H1 (cell line): ENCODE measurements around the gene CALM1. TPM values are rescaled to one million over a fixed set of nuclear protein-coding genes. Genes with fewer than 3 reads are reported as not detected.

Experiments
- CTCF ChIA-PET: fragments of 300-600 bp; sonication (Branson Sonifier 250); formaldehyde crosslinking; loops from one replicate; lab custom pipeline; 2021; ENCODE audit not compliant: partially characterized antibody; lab: Charles Lee
- POLR2A ChIA-PET: fragments of 300-600 bp; sonication (Branson Sonifier 250); formaldehyde crosslinking; loops from one replicate; lab custom pipeline; 2021; ENCODE audit warnings: inconsistent platforms; ENCODE audit not compliant: partially characterized antibody; lab: Charles Lee
- DNase-seq, 2 experiments: peaks; one replicate each; pipeline versions ENCODE4 v3.0.0 to v3.0.0-alpha.2; 2010 to 2022; ENCODE audit warnings: low spot score in 2 of 2, low read depth in 1 of 2, mixed read lengths in 1 of 2
- FAIRE-seq: peaks from 2 replicates; lab custom pipeline; 2011; peaks lifted over from hg19 to GRCh38; lab: Jason Lieb, UNC
- H2AFZ ChIP-seq: 2 replicates; pipeline ENCODE4 v1.8.1; 2012; ENCODE audit warnings: low read length, inconsistent platforms
- H2AK5ac ChIP-seq: 2 replicates; pipeline ENCODE4 v1.6.1; 2013; ENCODE audit warnings: low read depth, low read length
- H2BK120ac ChIP-seq: replicated peaks from 2 replicates; pipeline ENCODE3; 2013; ENCODE audit warnings: low read depth, low read length, inconsistent platforms
- H2BK12ac ChIP-seq: 2 replicates; pipeline ENCODE4 v1.6.1; 2013; ENCODE audit warnings: low read depth, low read length
- H2BK15ac ChIP-seq: 2 replicates; pipeline ENCODE4 v1.6.1; 2013; ENCODE audit warnings: low read length
- H2BK20ac ChIP-seq: 2 replicates; pipeline ENCODE4 v1.6.1; 2013; ENCODE audit warnings: low read length
- H2BK5ac ChIP-seq: 2 replicates; pipeline ENCODE4 v1.6.1; 2013; ENCODE audit warnings: low read depth, low read length
- H3K14ac ChIP-seq: 2 replicates; pipeline ENCODE4 v1.6.1; 2013; ENCODE audit warnings: inconsistent platforms; ENCODE audit not compliant: insufficient read length
- H3K18ac ChIP-seq: 2 replicates; pipeline ENCODE4 v1.6.1; 2013; ENCODE audit warnings: low read length; ENCODE audit errors: extremely low read depth
- H3K23ac ChIP-seq: 2 replicates; pipeline ENCODE4 v1.6.1; 2013; ENCODE audit warnings: inconsistent platforms; ENCODE audit not compliant: insufficient read length
- H3K23me2 ChIP-seq: 2 replicates; pipeline ENCODE4 v1.6.1; 2013; ENCODE audit warnings: low read depth, low read length
- H3K27ac ChIP-seq: 2 replicates; pipeline ENCODE4 v1.6.1; 2011; ENCODE audit warnings: low read depth, low read length, inconsistent platforms
- H3K27me3 ChIP-seq, 4 experiments: replicated peaks in 1 of 4; 1 replicate in 1 of 4; 2 replicates in 3 of 4; pipeline versions ENCODE4 v1.6.1 to v1.8.1; 2011 to 2013; ENCODE audit warnings: low read length in 3 of 4, mild to moderate bottlenecking in 3 of 4, inconsistent platforms in 2 of 4, mixed read lengths in 2 of 4, moderate library complexity in 1 of 4; ENCODE audit not compliant: control insufficient read depth in 3 of 4, insufficient read depth in 3 of 4; ENCODE audit errors: extremely low read depth in 1 of 4
- H3K36me3 ChIP-seq, 4 experiments: 2 replicates each; pipeline versions ENCODE4 v1.6.1 to v1.8.1; 2011 to 2013; ENCODE audit warnings: mild to moderate bottlenecking in 4 of 4, low read length in 3 of 4, moderate library complexity in 2 of 4, control low read depth in 1 of 4, inconsistent platforms in 1 of 4; ENCODE audit not compliant: insufficient read depth in 4 of 4, control insufficient read depth in 2 of 4
- H3K4ac ChIP-seq: replicated peaks from 2 replicates; pipeline ENCODE3; 2013; ENCODE audit warnings: low read length, low read depth, mixed read lengths, inconsistent platforms; ENCODE audit not compliant: insufficient read length
- H3K4me1 ChIP-seq, 4 experiments: replicated peaks in 1 of 4; 1 replicate in 1 of 4; 2 replicates in 3 of 4; pipeline versions ENCODE4 v1.6.1 to v1.8.1; 2011 to 2013; ENCODE audit warnings: low read length in 3 of 4, inconsistent platforms in 2 of 4, mixed read lengths in 1 of 4; ENCODE audit not compliant: insufficient read depth in 4 of 4, control insufficient read depth in 3 of 4
- H3K4me2 ChIP-seq, 2 experiments: 2 replicates each; pipeline versions ENCODE4 v1.6.1 to v1.8.1; 2011 to 2013; ENCODE audit warnings: low read depth in 2 of 2, low read length in 2 of 2, control low read depth in 1 of 2, inconsistent platforms in 1 of 2, mild to moderate bottlenecking in 1 of 2; ENCODE audit not compliant: insufficient read depth in 1 of 2
- H3K4me3 ChIP-seq, 4 experiments: fragments of 200-600, 300-600 bp in 1 of 4; sonication (generic), shearing (Covaris generic), sonication (Bioruptor Twin) in 1 of 4; 2 replicates each; pipeline versions ENCODE4 v1.5.1 to v1.8.1; 2011 to 2016; ENCODE audit warnings: low read length in 4 of 4, low read depth in 3 of 4, control low read depth in 2 of 4, inconsistent platforms in 2 of 4, mild to moderate bottlenecking in 2 of 4, mixed read lengths in 1 of 4, moderate library complexity in 1 of 4; ENCODE audit not compliant: insufficient read depth in 2 of 4; ENCODE audit errors: extremely low read depth in 1 of 4
- H3K56ac ChIP-seq: replicated peaks from 2 replicates; pipeline ENCODE3; 2013; ENCODE audit warnings: low read depth, mild to moderate bottlenecking, mixed read lengths, low read length, inconsistent platforms; ENCODE audit not compliant: insufficient read length
- H3K79me1 ChIP-seq: 2 replicates; pipeline ENCODE4 v1.6.1; 2013; ENCODE audit warnings: low read depth, low read length, control low read depth
- H3K79me2 ChIP-seq, 2 experiments: 2 replicates each; pipeline versions ENCODE4 v1.6.1 to v1.8.1; 2012 to 2013; ENCODE audit warnings: low read length in 2 of 2, mild to moderate bottlenecking in 2 of 2, inconsistent platforms in 1 of 2; ENCODE audit not compliant: insufficient read depth in 2 of 2, control insufficient read depth in 1 of 2
- H3K9ac ChIP-seq, 4 experiments: replicated peaks in 1 of 4; 1 replicate in 1 of 4; 2 replicates in 3 of 4; pipeline versions ENCODE4 v1.6.1 to v1.8.1; 2011 to 2013; ENCODE audit warnings: low read depth in 3 of 4, low read length in 3 of 4, control low read depth in 2 of 4, mild to moderate bottlenecking in 2 of 4, moderate library complexity in 2 of 4, inconsistent platforms in 1 of 4; ENCODE audit errors: extremely low read depth in 1 of 4
- H3K9me3 ChIP-seq, 2 experiments: 2 replicates each; pipeline versions ENCODE4 v1.6.1 to v1.8.1; 2012 to 2013; ENCODE audit warnings: mild to moderate bottlenecking in 2 of 2, moderate library complexity in 2 of 2, control low read depth in 1 of 2, inconsistent platforms in 1 of 2, low read depth in 1 of 2, low read length in 1 of 2, mixed read lengths in 1 of 2; ENCODE audit not compliant: insufficient read depth in 2 of 2
- H4K20me1 ChIP-seq, 2 experiments: replicated peaks in 1 of 2; 2 replicates each; pipeline versions ENCODE3 to v1.8.1; 2011 to 2013; ENCODE audit warnings: inconsistent platforms in 2 of 2, low read length in 2 of 2, mild to moderate bottlenecking in 1 of 2; ENCODE audit not compliant: insufficient read depth in 2 of 2, control insufficient read depth in 1 of 2
- H4K5ac ChIP-seq: 2 replicates; pipeline ENCODE4 v1.6.1; 2013; ENCODE audit warnings: low read length, low read depth, mixed read lengths, inconsistent platforms; ENCODE audit not compliant: insufficient read length
- H4K8ac ChIP-seq: 2 replicates; pipeline ENCODE4 v1.8.0; 2013; ENCODE audit warnings: mild to moderate bottlenecking, moderate library complexity, low read length, inconsistent platforms; ENCODE audit not compliant: insufficient read depth; ENCODE audit errors: extremely low read depth
- H4K91ac ChIP-seq: replicated peaks from 2 replicates; pipeline ENCODE3; 2013; ENCODE audit warnings: low read length, mixed read lengths, inconsistent platforms; ENCODE audit not compliant: insufficient read length
- FOSL1 ChIP-seq: IDR thresholded peaks from 2 replicates; pipeline ENCODE4 v1.6.1; 2011; ENCODE audit warnings: mild to moderate bottlenecking, low read depth, low read length, moderate library complexity; ENCODE audit not compliant: insufficient read depth
- KDM4A ChIP-seq: IDR thresholded peaks from one replicate; pipeline ENCODE4 v1.7.1; 2012; ENCODE audit warnings: low read depth, mild to moderate bottlenecking, moderate library complexity, low read length, inconsistent platforms; ENCODE audit not compliant: severe bottlenecking
- POLR2AphosphoS5 ChIP-seq: IDR thresholded peaks from 2 replicates; pipeline ENCODE4 v1.6.1; 2011; ENCODE audit warnings: low read depth, low read length
- WGBS, 2 experiments: shearing (Covaris generic) in 1 of 2; methylation state at CpG; one replicate each; pipeline versions ENCODE4 v1.1.6 to v1.1.7; 2013 to 2015; ENCODE audit warnings: low lambda C conversion rate in 2 of 2, mixed read lengths in 2 of 2, inconsistent platforms in 1 of 2, low coverage in 1 of 2, missing lambda C conversion rate in 1 of 2; ENCODE audit not compliant: insufficient replicate concordance in 2 of 2, insufficient coverage in 1 of 2, insufficient read length in 1 of 2; ENCODE audit errors: extremely low coverage in 1 of 2, missing lambda C conversion rate in 1 of 2; 5-methylcytosine and 5-hydroxymethylcytosine counted together
- polyA plus RNA-seq, 7 experiments: library from polyadenylated mRNA; depleted of rRNA in 3 of 7; stranded (reverse) in 5 of 7; unstranded in 2 of 7; fragments of >200 nt in 5 of 7; fragments of 200-250 nt in 2 of 7; gene quantifications; 1 replicate in 5 of 7; 2 replicates in 1 of 7; 4 replicates in 1 of 7; pipeline versions ENCODE4 v1.2.1 to v1.2.3, GENCODE V29; 2011 to 2013; ENCODE audit warnings: missing spikeins in 2 of 7, mixed read lengths in 2 of 7
- total RNA-seq: library from RNA; stranded (reverse); fragmentation: NEBNext Ultra II Directional; extraction: Animal tissue kit (Norgen Biotek cat#: 25700); gene quantifications from 2 replicates; pipeline ENCODE4 v1.2.1, GENCODE V29; 2021

CALM1 gene
- total and polyA plus RNA-seq, 2 of the 8 experiments (the other 6 are each of a cell fraction or from before 2014, with no cell fraction given) = 285 to 422 TPM

DNA sequence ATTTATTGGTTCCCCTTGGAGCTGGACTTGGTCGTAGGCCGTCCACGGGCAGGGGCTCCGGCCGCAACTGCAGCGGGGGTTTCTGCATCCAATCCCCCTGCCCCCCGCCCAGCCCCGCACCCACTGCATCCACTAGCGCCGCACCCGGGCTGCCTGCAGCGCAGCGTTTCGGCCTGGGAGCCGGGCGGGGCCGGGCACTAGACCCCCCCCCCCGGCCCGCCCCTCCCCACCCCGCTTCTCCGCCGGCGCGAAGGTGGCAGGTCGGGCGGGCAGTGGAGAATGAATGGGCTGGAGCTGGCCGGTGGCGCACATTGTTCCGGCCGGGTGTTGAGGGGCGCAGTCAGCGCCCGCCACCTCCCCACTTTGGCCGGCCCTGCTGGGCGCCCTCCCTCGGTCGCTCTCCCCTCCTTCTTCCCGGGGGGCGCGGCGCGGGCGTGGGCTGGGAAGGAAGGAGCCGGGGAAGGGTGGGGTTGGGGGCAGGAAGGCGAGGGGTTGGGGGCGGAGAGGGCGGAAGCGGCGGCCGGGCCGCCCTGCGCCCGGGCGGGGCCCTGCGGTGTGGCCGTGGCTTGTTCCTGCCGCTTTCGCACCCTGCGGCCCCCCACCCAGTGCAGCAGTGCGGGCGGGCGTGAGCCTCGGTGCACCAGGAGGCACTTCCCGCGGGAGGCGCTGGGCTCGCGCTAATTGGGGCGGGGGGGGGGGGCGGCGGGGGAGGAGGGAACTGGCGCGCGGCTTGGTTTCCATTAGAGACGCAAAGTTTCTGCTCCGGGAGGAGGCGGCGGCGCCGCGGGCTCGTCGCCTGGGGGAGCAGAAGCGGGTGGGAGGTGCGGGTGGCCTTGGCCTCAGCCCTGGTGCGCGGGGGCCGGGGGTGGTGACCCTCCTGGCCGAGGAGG, 841 bp downstream of the CALM1 start:
- peak in 1 of 2 experiments; percentile 65 for DNase-seq
- no peaks in the 10 kb centered on the region; a peak in 1 of 4 replicates for H3K9me3 ChIP-seq
- H2BK5ac ChIP-seq = 0 out of 2 replicates have a peak overlapping the region, but pooled peaks have one; percentile 86
- H3K4me2 ChIP-seq = peak overlapping the region; percentile 85 to 100
- FAIRE-seq = no peak
- H3K4me1 ChIP-seq = peaks cover 0 to 3% (median 1%) of the 10 kb centered on the region in 4 experiments; a peak in 2 of 7 replicates
- H2BK120ac ChIP-seq = no peak overlapping the region
- CTCF ChIA-PET = interaction anchor here (0.6 to 1.2 kb wide), 5 partner anchors 11 to 360 kb away, joined by 3 to 4 read pairs (median 3); no protein-coding TSS in a partner anchor
- 2% methylated on average over 18 of the region's 89 CpGs; no CpG with 5 or more reads in 1 of the 2 experiments for WGBS, 2 experiments
- no peak overlapping the region for H3K4ac ChIP-seq
- H2BK15ac ChIP-seq = no peak overlapping the region
- H3K9ac ChIP-seq = peak overlapping the region; percentile 70 to 90 (median 78)
- no peak overlapping the region; the same call in 1 of the 2 replicates for H4K8ac ChIP-seq
- peaks cover 3 to 38% of the 10 kb centered on the region in 2 experiments; a peak in 2 of 4 replicates for H3K79me2 ChIP-seq
- H3K56ac ChIP-seq = peak overlapping the region; percentile 48
- no peak overlapping the region for H2AK5ac ChIP-seq
- H2BK20ac ChIP-seq = no peak overlapping the region
- peak overlapping the region; percentile 87 to 91 (median 88) for H3K4me3 ChIP-seq
- TF ChIP-seq POLR2AphosphoS5 = 0 out of 2 replicates have a peak, but pooled peaks have one; percentile 43
- no peak for TF ChIP-seq FOSL1
- TF ChIP-seq KDM4A = peak; percentile 8
- TF ChIP-seq, all 59 proteins: peak for 2
- Histone ChIP-seq H3K27me3 (no peaks in the 10 kb centered on the region), H4K20me1 (peaks cover 16 to 21% of the 10 kb centered on the region in 2 experiments), H3K79me1 (peaks cover 8% of the 10 kb centered on the region; the same call in 1 of the 2 replicates), H4K91ac (peak overlapping the region; percentile 64), H4K5ac (peak overlapping the region; percentile 44), H3K23ac (no peak overlapping the region), H2AFZ (no peak overlapping the region), H3K36me3 (peaks cover 16 to 26% (median 20%) of the 10 kb centered on the region in 4 experiments), H3K18ac (0 out of 2 replicates have a peak overlapping the region, but pooled peaks have one; percentile 44), H3K14ac (no peak overlapping the region), H3K23me2 (peaks cover 8% of the 10 kb centered on the region), H2BK12ac (no peak overlapping the region), H3K27ac (no peak overlapping the region)
- POLR2A ChIA-PET = interaction anchor here (0.7 to 4.0 kb wide), 28 partner anchors 9 to 320 kb away, joined by 3 to 104 read pairs (median 4); no protein-coding TSS in a partner anchor
